ENCODE measurements around the gene MAML2. TPM values are rescaled to one million over a fixed set of nuclear protein-coding genes. Genes with fewer than 3 reads are reported as not detected.

Gene MAML2
- total and polyA plus RNA-seq, 2 donors = 7.9 to 25.6 TPM

DNA sequence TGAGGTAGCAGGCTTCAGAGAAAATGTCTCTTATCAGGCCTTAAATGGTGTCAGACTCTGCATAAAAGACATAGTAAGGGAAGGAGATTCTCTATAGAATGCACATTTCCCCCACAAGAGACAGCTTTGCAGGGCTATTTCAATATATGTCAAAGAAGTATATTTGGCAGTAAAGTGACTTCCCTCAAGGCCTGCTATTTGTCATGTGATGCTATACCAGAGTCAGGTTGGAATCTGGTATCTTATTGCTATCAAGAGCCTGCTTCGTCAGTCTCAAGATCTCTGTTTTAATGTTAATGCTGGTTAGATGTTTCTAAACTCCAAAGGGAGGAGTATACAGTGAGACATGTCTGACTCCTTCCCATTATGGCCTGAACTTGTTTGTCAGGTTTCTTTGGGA is 378.7 kb downstream of the MAML2 start:
- H3K27ac ChIP-seq (ENCODE audit: low read depth) = no peak overlapping the region
- no peak for DNase-seq (ENCODE audit: extremely low spot score)
- no peaks in the 10 kb centered on the region for H3K36me3 ChIP-seq (ENCODE audit: insufficient read depth)
- no peak overlapping the region for H3K4me3 ChIP-seq (ENCODE audit: low read depth, low read length)
- no peaks in the 10 kb centered on the region for H3K4me1 ChIP-seq (ENCODE audit: insufficient read depth)
- 79% methylated on average over 1 of the region's 1 CpG for WGBS

DNA sequence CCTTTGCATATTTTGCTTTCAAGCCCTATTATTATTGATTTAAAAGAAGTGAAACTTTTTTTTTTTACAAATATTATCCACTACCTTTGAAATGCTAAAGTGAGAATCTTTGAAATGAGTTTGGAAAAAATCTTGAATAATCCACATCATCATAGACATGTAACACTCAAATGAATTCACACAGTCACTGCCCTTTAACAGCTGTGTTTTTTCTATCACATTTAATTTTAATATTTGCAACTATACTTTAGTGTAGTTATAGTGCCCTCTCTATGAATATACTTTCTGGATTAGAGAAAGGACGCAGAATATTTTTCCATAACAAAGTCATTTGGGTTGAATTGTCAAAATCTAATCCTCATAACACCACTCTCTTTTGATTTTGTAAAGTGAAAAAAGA is 381.2 kb downstream of the MAML2 start:
- WGBS = 89% methylated on average over 1 of the region's 1 CpG
- no peaks in the 10 kb centered on the region for H3K36me3 ChIP-seq (ENCODE audit: insufficient read depth)
- H3K4me3 ChIP-seq (ENCODE audit: low read depth, low read length) = no peak overlapping the region
- no peaks in the 10 kb centered on the region for H3K4me1 ChIP-seq (ENCODE audit: insufficient read depth)
- no peak for DNase-seq (ENCODE audit: extremely low spot score)
- H3K27ac ChIP-seq (ENCODE audit: low read depth) = no peak overlapping the region

DNA sequence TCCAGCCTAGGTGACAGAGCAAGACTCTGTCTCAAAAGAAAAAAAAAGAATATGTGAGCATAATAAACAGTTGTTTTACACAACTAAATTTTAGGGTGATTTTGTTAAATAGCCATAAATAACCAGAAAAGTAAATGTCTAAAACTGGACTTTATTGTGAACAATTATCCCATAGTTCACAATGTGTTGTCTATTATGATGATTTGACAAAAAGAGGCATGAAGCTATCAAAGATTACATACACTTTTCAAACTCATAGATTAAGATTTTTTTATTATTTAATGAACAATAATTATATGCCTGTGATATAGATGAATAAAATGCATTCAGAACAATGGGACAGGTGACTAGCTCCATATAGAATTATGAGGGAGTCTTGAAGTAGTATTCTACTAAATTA is 392.1 kb downstream of the MAML2 start:
- H3K4me1 ChIP-seq (ENCODE audit: insufficient read depth) = no peaks in the 10 kb centered on the region
- H3K36me3 ChIP-seq (ENCODE audit: insufficient read depth) = no peaks in the 10 kb centered on the region
- H3K4me3 ChIP-seq (ENCODE audit: low read depth, low read length) = no peak overlapping the region
- H3K27ac ChIP-seq (ENCODE audit: low read depth) = no peak overlapping the region
- no peak for DNase-seq (ENCODE audit: extremely low spot score)

DNA sequence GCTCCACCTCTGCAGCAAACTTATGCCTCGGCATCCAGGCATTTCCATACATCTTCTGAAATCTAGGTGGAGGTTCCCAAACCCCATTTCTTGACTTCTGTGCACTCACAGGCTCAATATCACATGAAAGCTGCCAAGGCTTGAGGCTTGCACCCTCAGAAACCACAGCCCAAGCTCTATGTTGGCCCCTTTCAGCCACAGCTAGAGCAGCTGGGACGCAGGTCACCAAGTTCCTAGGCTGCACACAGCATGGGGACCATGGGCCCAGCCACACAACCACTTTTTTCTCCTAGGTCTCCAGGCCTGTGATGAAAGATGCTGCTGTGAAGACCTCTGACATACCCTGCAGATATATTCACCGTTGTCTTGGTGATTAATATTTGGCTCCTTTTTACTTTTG is 394.4 kb downstream of the MAML2 start:
- WGBS = 93% methylated on average over 3 of the region's 3 CpGs
- no peak for DNase-seq (ENCODE audit: extremely low spot score)
- Histone ChIP-seq H3K4me1 (ENCODE audit: insufficient read depth) (no peaks in the 10 kb centered on the region), H3K4me3 (ENCODE audit: low read depth, low read length) (no peak overlapping the region), H3K27ac (ENCODE audit: low read depth) (no peak overlapping the region), H3K36me3 (ENCODE audit: insufficient read depth) (no peaks in the 10 kb centered on the region)

DNA sequence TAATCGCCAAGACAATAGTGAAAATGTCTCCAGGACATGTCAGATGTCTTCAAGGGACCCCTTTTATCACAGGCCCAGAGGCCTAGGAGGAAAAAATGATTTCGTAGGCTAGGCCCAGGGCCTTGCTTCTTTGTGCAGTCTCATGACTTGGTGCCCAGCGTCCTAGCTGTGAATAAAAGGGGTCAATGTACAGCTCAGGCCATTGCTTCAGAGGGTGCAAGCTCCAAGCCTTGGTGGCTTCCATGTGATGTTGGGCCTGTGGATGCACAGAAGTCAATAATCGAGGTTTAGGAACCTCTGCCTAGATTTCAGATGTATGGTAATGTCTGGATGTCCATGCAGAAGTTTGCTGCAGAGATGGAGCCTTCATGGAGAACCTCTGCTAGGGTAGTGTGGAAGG is 398.4 kb downstream of the MAML2 start:
- no peak overlapping the region for H3K4me3 ChIP-seq (ENCODE audit: low read depth, low read length)
- WGBS = 87% methylated on average over 4 of the region's 4 CpGs
- H3K27ac ChIP-seq (ENCODE audit: low read depth) = no peak overlapping the region
- no peaks in the 10 kb centered on the region for H3K4me1 ChIP-seq (ENCODE audit: insufficient read depth)
- no peaks in the 10 kb centered on the region for H3K36me3 ChIP-seq (ENCODE audit: insufficient read depth)
- DNase-seq (ENCODE audit: extremely low spot score) = no peak

DNA sequence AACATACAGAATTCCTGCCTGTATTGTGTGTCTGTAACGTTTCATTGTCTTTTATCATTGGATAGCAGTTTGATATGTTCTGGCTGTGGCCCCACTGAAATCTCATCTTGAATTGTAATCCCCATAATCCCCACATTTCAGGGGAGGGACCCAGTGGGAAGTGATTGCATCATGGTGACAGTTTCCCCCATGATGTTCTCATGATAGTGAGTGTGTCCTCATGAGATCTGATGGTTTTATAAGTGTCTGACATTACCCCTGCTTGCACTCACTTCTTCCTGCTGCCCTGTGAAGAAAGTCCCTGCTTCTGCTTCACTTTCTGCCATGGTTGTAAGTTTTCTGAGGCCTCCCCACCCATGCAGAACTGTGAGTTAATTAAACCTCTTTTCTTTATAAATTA is 399.4 kb downstream of the MAML2 start:
- DNase-seq (ENCODE audit: extremely low spot score) = no peak
- 43% methylated on average over 1 of the region's 1 CpG for WGBS
- no peak overlapping the region for H3K4me3 ChIP-seq (ENCODE audit: low read depth, low read length)

DNA sequence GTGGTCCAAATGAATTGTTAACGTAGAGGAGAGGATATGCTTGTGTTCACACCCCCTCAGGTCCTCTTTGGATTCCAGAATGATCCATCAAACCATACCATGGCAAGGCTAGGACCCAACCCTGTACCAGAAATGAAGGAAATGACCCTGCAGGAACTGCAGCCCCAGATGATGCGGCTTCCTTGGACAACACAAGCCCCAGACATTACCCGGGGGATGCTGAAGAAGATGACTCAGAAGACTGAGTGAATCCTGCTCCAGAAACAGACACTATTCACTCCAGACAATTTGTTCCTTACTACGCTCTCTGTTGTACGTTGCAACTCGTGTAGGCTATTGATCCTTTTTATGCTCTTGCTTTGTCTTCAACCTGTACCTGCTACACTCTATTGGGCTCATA is 403.9 kb downstream of the MAML2 start:
- Histone ChIP-seq H3K4me1 (ENCODE audit: insufficient read depth) (no peaks in the 10 kb centered on the region), H3K36me3 (ENCODE audit: insufficient read depth) (no peaks in the 10 kb centered on the region), H3K27ac (ENCODE audit: low read depth) (no peak overlapping the region), H3K4me3 (ENCODE audit: low read depth, low read length) (no peak overlapping the region)
- DNase-seq (ENCODE audit: extremely low spot score) = no peak
- 83% methylated on average over 6 of the region's 6 CpGs for whole genome bisulfite sequencing

More for the DNA sequence above, 399.4 kb downstream of the MAML2 start:
- H3K27ac ChIP-seq (ENCODE audit: low read depth) = no peak overlapping the region
- no peaks in the 10 kb centered on the region for H3K36me3 ChIP-seq (ENCODE audit: insufficient read depth)
- H3K4me1 ChIP-seq (ENCODE audit: insufficient read depth) = no peaks in the 10 kb centered on the region

DNA sequence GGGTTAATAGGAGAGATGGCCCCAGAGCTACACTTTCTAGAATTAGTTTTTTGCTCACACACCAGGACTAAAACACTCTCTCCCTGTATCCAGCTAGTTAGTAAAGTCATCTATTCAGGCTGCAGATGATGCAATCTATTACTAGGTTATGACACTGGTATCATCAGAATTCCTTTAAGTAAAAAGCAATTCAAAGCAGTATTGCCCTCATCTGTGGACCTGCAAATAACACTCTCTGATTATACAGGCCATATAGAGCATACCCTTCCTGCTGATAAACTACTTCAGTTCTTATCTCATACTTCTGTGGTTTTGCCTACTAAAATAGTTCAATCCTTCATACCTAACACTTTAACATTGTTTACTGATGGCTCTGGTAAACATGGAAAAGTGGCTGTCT is 405.6 kb downstream of the MAML2 start:
- no peak for DNase-seq (ENCODE audit: extremely low spot score)
- Histone ChIP-seq H3K36me3 (ENCODE audit: insufficient read depth) (no peaks in the 10 kb centered on the region), H3K4me3 (ENCODE audit: low read depth, low read length) (no peak overlapping the region), H3K27ac (ENCODE audit: low read depth) (no peak overlapping the region), H3K4me1 (ENCODE audit: insufficient read depth) (no peaks in the 10 kb centered on the region)

DNA sequence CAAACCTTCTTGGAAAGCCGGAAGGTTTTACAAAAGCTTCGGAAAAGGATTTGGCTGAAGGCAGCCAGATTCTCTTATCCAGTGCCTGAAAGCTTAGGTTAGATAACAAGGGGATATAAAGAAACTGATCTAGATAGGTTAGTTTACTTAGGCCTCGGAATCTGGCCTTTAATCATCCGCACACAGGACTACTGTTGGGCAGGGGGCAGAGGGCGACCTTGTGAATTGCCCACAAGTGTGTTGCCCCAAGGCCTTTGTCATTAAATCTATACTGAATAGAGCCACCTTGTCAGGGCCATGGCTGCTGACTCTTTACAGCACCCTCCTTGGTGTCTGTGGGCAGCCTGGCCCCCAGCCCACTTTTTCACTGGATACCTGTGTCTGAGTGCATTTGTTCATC is 409.4 kb downstream of the MAML2 start:
- H3K4me3 ChIP-seq (ENCODE audit: low read depth, low read length) = no peak overlapping the region
- no peak for DNase-seq (ENCODE audit: extremely low spot score)
- H3K27ac ChIP-seq (ENCODE audit: low read depth) = no peak overlapping the region
- 77% methylated on average over 5 of the region's 5 CpGs for WGBS
- H3K36me3 ChIP-seq (ENCODE audit: insufficient read depth) = no peaks in the 10 kb centered on the region
- H3K4me1 ChIP-seq (ENCODE audit: insufficient read depth) = no peaks in the 10 kb centered on the region

DNA sequence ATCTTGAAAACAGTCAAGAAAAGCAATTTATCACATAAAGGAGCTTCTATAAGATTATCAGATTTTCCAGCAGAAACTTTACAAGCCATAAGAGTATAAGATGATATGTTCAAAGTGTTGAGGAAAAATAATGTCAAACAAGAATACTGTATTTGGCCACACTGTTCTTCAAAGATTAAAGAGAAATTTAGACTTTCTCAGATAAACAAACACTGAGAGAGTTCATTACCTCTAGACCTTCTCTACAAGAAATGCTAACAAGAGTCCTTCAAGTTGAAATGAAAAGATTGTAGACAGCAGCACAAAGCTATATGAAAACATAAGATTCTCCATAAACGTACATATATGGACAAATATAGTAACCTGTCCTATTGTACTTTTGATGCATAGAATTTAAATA is 411.1 kb downstream of the MAML2 start:
- no peak overlapping the region for H3K27ac ChIP-seq (ENCODE audit: low read depth)
- no peak for DNase-seq (ENCODE audit: extremely low spot score)
- no peaks in the 10 kb centered on the region for H3K36me3 ChIP-seq (ENCODE audit: insufficient read depth)
- WGBS = 90% methylated on average over 1 of the region's 1 CpG
- no peaks in the 10 kb centered on the region for H3K4me1 ChIP-seq (ENCODE audit: insufficient read depth)
- no peak overlapping the region for H3K4me3 ChIP-seq (ENCODE audit: low read depth, low read length)

DNA sequence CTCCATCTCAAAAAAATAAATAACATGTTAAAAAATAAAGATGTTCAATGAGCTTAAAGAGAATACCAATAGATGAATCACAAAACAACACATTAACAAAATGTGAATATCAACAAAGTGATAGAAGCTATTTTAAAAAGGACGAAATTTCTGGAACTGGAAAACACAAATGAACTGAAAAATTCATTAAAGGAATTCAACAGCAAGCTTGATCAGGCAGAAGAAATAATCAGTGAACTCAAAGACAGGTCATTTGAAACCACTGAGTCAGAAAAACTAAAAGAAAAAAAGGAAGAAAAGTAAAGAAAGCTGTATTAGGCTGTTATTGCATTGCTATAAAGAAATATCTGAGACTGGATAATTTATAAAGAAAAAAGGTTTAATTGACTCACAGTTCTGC is 412.0 kb downstream of the MAML2 start:
- 75% methylated on average over 1 of the region's 1 CpG for WGBS

DNA sequence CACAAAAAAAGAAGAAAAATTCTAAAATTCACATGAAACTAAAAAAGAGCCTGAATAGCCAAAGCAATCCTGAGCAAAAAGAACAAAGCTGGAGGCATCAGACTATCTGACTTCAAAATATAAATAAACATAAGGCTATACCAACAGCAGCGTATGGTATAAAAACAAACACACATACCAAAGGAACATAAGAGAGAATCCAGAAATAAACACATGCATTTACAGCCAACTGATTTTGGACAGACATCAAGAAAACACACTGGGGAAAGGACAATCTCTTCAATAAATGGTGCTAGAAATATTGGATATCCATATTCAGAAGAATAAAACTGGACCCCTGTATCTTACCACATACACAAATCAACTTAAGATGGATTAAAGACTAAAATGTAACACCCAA is 416.3 kb downstream of the MAML2 start:
- Histone ChIP-seq H3K36me3 (ENCODE audit: insufficient read depth) (no peaks in the 10 kb centered on the region), H3K27ac (ENCODE audit: low read depth) (no peak overlapping the region), H3K4me1 (ENCODE audit: insufficient read depth) (no peaks in the 10 kb centered on the region), H3K4me3 (ENCODE audit: low read depth, low read length) (no peak overlapping the region)
- 81% methylated on average over 1 of the region's 1 CpG for WGBS
- no peak for DNase-seq (ENCODE audit: extremely low spot score)

More for the DNA sequence above, 412.0 kb downstream of the MAML2 start:
- Histone ChIP-seq H3K27ac (ENCODE audit: low read depth) (no peak overlapping the region), H3K4me3 (ENCODE audit: low read depth, low read length) (no peak overlapping the region), H3K36me3 (ENCODE audit: insufficient read depth) (no peaks in the 10 kb centered on the region), H3K4me1 (ENCODE audit: insufficient read depth) (no peaks in the 10 kb centered on the region)
- DNase-seq (ENCODE audit: extremely low spot score) = no peak

Small RNA genes within 50 kb of the gene (small RNA-seq; reads per million reads assigned to genes)
- gene MIR1260B = not detected

Other genes with a start within 250 kb of the MAML2 start
- gene CCDC82, start 46.7 kb upstream of the MAML2 start, total RNA-seq = 62.0 TPM
- gene CCDC82, start 46.7 kb upstream of the MAML2 start, polyA plus RNA-seq = 18.6 TPM
- gene JRKL, start 46.8 kb upstream of the MAML2 start, total RNA-seq = 19.1 TPM
- gene JRKL, start 46.8 kb upstream of the MAML2 start, polyA plus RNA-seq = 6.9 TPM

All from urinary bladder (tissue), 4 donors.